Activated T-cell treated with anti-CD3 and anti-CD28 coated beads for 24 hours (primary cell): ENCODE measurements around the gene ATXN3.

ENCODE experiments used
- DNase-seq: peaks from one replicate; pipeline ENCODE4 v3.0.0-alpha.2; 2020; ENCODE audit warnings: low read depth

Gene ATXN3

DNA sequence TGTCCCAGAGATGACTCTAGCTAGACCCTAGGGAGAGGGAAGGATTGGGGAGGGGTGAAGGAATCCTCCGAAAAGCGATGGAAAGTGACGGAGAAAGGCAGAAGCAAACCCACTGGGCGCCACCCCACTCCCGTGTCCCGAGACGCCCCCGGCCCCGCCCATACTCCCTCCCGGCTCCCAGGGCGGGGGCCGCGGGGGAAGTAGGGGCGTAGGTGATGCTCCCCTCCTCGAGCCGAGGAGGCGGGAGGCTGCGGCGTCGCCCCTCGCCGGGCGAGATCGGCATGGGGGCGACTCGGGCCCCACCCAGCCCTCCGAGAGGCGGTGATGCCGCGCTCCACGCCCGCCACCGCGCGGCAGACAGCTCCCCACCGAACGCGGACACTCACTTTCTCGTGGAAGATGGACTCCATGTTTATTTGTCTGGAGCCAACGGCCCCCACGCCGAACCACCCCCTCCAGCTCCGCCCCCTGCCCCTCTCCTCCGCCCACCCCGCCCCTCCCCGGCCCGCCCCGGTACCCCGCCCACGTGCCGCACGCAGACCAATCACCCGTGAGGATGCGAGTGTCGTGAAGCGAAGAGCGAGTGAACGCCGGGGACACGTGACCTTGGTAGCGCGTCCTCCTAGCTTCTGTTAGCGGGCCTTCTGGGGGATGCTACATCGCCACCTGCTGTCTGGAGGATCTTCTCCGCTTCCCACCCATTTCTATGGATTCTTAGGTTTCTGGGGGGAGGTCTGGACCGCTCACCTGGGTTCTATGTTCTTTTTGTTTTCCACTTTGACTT lies at the start of gene ATXN3:
TSS of gene ATXN3 (minus strand) at position 440 of the 784 bp plus-strand sequence. CDS start at position 410, 30 bp downstream.
- peak; percentile 93 for DNase-seq

DNA sequence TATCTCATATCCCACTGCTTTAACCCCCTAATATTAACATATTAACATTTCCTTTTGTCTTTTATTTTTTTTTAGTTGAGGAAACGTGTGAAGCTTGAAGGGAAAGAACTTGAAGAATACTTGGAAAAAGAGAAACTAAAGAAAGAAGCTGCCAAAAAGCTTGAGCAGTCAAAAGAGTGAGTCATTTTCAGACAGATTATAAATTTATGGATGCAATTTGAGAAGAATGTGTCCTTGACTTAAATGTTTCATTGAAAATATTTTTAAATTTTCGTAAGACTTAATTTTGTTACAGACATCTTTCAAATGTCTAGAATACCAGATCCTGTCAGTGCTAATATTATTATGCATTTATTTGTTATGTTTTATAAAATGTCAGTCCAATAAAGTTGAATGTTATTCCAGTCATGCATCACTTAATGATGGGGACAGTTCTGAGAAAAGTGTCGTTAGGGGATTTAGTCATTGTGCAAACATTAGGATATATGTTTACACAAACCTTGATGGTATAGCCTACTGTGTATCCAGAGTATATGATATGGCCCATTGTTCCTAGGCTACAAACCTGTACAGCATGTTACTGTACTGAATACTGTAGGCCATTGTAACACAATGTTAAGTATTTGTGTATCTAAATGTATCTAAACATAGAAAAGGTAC lies 48.0 kb upstream of the ATXN3 start:
- no peak for DNase-seq

DNA sequence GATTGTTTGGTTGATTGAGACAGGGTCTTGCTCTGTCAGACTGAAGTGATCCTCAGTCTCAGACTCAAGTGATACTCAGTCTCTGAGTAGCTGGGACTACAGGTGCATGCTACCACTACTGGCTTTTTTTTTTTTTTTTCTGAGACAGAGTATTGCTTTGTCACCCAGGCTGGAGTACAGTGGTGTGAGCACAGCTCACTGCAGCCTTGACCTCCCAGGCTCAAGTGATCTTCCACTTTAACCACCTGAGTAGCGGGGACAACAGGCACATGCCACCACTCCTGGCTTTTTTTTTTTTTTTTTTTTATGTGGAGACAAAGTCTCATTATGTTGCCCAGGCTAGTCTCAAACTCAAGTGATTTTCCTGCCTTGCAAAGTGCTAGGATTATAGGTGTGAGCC lies 47.2 kb upstream of the ATXN3 start:
- no peak for DNase-seq

DNA sequence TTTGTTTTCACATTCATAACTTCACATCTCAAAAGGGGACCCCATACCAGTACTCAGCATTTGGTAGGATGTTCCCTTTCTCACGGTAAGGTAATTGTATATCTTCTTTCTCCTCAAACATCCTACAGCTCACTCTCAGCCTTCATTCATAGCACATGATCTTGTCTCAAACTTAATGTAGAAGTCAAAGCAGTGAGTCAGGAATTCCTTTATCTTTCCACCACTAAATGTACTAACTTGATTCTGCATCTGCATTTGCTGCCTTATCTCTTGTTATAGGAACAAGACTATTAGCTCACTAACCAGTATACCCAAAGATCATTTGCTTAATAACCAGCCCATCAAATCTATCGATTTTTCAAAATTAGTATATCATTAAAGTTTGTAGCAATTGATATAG lies 38.3 kb upstream of the ATXN3 start:
- no peak for DNase-seq

DNA sequence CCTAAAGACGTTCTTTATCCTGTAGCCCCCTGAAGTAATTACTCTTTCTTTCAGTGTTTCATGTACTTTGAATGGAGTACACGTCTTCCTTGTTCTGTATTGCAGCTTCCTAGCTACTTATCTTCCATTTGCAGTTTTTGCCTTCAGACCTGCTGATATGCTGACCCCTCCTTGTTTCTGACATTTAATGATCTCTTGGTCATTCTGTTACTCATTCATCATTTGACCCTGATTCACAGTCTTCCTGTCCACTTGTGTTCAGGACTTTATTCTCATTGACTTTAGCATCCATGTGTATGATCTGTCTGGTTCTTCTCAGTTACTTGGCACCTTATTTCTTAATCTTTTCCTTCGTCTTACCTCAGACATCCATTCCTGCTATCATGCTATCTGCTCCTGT lies 37.6 kb upstream of the ATXN3 start:
- DNase-seq = no peak

DNA sequence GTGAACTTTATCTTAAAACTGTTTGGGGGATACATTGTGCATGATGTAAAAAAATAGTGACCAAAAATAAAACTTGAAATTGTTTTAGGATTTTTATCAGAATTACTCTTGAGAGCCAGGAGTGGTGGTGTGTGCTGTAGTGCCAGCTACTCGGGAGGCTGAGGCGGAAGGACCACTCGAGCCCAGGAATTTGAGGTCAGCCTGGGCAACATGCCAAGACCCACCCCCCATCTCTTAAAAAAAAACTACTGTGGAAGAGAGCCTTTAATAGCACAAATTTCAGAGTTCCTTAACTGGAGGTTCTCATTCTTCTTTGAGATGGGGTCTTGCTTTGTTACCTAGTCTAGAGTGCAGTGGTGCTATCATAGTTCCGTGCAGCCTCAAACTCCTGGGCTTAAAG lies 36.9 kb upstream of the ATXN3 start:
- DNase-seq = no peak

DNA sequence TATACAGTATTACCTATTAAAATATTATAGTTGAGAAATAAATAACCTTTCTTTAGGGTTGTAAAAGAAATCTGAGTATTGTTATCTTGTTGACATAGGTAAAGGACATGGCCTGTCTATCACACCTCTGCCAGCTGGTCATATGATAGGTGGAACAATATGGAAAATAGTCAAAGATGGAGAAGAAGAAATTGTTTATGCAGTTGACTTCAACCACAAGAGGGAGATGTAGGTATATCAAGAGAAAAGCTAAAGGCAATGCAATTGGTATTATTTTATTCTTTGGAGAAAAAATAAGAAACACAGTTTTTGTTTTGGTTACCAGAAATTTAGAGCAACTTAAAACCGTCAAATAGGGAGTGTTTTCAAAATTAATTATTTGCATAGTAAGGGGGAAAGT lies 28.9 kb upstream of the ATXN3 start:
- DNase-seq = no peak

DNA sequence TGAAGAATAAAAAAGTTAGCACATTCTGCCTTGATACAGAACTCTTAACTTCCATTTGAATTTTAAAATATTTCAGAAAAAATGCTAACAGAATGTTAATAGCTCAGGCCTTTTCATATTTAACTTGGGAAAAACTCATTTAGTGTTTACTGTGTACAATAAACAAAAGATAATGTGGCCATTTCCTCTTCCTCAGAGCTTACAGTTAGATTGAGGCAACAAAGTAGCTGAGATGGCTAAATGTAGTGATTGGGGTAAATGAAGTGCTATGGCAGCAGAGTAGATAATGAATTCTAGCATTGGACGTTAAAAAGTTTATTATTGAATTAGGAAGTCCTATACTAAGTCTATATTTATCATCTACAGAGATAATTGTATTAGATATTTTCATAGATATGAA lies 28.1 kb upstream of the ATXN3 start:
- no peak for DNase-seq

DNA sequence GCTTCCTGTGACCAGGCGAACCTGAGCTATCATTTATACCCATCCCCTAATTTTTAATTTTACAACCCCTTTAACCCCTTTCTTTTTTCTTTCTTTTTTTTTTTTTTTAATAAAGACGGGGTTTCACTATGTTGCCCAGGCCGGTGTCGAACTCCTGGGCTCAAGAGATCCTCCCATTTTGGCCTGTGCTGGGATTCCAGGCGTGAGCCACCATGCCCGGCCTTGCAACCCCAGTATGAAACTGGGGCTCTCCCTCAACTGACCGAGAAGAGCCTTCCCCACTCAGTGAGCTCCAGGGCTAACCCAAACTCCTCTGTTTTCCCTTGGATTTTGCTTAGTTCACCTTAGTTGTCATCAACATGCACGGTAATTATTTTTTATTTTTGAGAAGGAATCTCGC lies 16.4 kb upstream of the ATXN3 start:
- no peak for DNase-seq

DNA sequence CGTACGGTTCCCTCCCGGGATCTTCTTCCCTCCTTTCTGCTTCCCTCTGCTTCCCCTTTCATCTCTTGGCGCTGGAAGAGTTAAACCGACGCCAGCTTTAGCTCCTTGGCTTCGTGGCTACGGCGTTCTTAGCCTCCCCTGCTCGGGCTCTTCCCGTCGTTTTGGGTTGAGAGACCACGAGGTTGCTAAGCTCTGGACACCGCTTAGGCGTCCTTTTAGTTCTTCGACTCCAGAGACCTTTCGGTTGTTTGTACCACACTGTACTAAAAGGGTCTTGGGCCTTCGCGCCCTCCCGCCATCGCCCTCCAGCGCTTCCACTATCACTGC lies 15.9 kb upstream of the ATXN3 start:
- no peak for DNase-seq

DNA sequence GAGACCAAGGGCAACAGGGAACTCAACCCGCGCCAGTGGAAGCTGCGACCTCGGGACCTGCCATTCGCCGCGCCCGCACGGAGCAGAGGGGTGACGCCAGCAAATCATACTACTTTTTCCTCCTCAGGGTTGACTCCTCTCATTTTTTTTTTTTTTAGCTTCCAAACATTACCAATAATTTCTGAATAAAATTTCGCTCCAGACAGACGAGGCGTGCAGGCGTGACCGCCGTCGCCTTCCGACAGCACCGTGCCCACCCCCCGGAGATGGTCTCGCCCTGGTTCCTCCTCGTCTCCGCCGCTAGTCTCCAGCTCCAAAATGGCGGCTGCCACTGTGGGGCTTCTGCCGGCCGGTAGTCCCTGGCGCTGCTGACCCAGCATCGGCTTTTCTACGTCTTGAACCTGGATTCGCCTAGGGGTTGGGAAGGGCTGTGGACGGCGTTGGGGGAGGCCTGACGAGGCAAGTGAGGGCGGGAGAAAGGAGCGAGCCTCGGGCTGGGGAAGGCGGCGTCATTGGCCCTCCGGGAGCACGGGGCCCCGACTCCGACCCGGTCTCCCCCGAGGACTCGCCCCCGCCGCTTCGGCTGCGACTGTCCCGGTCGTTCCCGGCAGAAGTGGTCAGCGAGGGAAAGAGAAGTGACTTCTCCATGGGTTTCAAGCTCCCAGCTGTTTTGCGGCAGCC lies 15.4 kb upstream of the ATXN3 start, which contains the start of the genes CPSF2 and NDUFB1:
TSS of gene CPSF2 (plus strand) at position 300 of the 681 bp plus-strand sequence. CDS start 9,016 bp downstream, outside the sequence.
TSS of gene NDUFB1 (minus strand) at position 37 of the 681 bp plus-strand sequence. CDS start 4,069 bp downstream, outside the sequence.
- peak; percentile 76 for DNase-seq

DNA sequence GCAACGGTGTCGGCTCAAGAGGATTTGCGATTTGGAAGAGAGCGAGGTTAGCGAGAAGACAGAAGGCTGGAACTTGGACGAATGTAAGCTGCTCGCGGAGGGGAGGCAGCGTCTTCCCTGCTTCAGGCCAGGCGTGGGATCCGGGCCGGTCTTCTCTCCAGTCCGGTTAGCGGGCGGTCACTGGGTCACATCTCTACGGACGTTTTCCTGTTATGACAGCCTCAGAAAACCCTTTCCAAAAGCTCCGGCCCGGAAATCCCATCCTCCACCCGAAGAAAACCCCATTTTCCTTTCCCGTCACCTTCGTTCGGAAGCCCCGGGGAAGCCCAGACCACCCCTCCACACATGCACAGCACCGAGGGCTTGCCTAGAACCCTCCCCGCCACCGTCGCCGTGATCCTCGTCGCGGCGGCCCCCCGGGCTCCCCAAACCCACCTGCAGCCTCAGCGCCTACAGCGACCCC lies 14.9 kb upstream of the ATXN3 start:
- no peak for DNase-seq

DNA sequence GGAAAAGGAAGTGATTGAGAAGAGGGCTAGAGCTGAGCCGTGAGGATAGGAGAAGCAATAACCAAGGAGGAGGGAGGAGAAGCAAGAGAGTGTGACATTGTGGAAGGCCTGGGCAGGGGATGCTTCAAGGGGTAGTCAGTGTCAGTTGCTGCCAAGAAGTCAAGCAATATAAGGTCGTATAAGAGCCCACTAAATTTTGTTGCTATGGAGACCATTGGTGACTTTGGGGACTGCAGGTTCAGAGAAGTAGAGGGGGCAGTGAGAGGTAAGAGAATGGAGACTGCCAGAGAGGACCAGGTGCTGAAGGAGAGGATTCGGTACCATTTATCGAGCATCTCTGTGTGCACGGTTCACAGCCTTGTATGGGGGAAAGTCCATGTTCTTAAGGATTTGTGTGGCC lies 3.1 kb upstream of the ATXN3 start:
- no peak for DNase-seq

DNA sequence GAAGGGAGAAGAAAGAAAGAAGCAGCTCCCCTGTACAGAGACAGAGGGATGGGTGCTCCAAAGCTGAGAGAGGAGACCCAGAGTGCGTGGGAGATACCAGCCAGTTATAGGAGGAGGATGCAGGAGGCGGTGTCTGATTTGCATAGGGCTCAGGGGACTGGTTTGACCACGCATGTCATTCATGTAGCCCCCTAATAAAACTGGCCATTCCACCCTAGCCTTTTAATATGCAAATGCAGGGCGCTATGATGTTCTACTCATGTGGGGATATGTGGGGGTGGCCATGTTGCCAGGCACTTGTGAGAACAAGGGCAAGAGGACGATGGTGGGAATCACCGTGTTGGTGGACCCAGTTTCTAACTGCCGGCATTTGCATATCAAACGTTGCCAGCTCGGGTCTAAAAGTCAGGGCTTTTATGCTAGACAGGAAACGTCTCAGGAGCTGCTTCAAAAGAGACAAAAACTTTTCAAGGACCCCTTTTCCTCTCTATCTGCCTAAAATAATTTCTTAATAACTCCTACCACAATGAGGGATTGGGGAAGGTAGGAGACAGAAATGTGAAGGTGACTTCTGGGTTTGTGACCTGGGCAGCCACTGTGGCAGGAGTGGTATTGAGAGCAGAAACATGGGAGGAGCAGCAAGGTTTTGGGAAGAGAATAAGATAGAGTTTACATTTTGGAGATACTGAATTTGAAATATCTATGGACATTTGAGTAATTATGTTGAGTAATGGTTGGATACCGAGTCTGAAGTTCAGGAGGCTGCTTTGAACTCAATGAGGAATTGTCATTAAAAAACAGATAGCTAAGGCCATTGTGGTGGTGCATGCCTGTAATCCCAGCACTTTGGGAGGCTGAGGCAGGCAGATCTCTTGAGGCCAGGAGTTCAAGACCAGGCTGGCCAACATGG lies 2.2 kb upstream of the ATXN3 start:
- DNase-seq = no peak

DNA sequence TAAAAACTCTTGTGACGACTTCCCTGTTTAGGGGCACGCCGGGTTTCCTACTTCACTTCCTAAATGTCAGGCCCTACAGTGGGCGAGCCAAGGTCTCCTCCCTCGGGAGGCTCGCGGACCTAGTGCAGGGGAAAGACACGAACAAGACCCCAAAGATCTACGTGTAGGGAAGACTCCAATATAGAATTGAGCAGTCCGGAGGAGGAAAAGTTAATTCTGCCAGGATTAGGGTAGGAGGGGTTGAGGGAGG lies 564 bp downstream of the ATXN3 start:
- DNase-seq = peak; percentile 14

DNA sequence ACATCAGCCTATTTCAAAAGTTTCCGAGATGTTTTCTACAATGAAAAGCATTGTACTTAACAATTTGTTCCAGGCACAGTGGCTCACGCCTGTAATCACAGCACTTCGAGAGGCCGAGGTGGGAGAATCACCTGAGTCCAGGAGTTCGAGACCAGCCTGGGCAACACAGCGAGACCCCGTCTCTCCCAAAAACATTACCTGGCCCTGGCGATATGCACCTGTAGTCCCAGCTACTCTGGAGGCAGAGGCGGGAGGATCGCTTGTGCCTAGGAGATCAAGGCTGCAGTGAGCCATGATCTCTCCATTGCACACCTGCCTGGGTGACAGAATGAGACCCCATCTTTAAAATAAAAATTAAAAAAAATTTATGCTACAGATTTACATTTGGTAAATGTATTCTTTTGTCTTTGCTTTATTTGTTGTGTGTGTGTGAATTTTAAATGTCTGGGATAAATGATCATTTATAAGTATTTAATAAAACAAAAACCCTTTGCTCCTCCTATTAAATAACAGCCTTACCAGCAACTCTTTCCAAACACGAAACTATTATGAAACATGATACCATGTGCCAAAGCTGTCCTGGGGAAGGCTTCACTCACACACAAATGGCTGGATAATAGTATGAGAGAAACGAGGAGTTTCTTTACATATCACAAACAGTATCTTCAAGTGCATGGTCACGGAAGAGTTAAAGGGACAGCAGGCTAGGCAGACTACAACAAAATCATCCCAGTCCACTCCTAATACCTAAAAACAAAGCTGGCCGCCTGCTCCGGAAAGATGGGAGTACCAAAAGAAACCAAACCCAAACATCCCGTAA lies 1.1 kb downstream of the ATXN3 start:
- DNase-seq = no peak

DNA sequence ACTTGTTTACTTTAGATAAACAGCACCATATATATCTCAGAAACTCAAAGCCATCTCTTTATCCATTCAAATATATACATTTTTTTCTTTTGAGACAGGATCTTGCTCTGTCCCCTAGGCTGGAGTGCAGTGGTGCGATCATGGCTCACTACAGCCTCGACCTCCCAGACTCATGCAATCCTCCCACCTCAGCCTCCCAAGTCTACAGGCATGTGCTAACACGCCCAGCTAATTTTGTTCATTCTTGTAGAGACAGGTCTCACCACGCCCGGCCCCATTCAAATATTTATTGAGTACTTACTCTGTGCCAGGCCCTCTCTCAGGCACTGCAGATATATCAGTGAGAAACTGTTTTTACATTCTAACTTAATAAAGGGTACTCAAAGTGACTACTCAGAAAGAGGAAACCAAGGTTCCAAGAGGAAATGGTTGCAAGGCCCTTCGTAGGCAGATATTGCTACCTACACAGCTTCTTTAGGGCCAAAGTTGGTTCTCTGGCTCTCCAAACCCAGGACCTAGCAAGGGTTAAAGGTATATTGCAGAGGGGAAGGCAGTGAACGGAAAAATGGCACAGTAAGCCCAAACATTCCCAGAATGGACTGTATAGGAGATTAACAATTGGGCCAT lies 2.9 kb downstream of the ATXN3 start:
- no peak for DNase-seq

DNA sequence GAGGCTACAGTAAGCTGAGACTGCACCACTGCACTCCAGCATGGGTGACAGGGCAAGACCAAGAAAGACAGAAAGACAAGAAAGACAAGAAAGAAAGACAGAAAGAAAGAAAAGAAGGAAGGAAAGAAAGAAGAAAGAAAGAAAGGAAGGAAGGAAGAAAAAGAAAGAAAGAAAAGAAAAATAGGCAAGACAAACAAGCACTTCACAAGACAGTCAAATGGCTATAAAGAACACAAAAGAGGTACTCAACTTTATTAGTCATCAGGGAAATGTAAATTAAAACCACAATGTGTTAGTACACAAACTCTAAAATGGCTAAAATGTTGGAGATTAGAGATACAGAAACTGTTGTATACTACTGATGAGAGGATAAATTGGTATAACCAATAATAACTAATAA lies 6.6 kb downstream of the ATXN3 start:
- no peak for DNase-seq

DNA sequence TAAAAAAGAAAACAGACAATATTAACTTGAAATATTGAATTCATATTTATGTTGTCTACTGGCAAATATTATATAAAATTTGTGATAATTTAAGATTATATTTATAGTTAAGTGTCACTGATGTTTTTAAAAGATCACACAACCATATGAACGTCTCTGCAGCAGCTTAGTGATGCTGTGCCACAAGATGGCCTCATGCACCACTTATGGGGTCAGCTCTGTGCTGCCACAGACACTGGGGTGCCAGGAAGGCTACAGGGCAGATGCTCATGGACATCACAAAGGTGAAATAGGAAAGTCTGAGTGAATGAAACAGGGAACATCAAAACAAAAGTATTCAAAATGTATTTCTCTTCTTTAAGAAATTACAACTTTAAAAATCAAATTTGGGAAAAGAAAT lies 13.1 kb downstream of the ATXN3 start:
- no peak for DNase-seq

DNA sequence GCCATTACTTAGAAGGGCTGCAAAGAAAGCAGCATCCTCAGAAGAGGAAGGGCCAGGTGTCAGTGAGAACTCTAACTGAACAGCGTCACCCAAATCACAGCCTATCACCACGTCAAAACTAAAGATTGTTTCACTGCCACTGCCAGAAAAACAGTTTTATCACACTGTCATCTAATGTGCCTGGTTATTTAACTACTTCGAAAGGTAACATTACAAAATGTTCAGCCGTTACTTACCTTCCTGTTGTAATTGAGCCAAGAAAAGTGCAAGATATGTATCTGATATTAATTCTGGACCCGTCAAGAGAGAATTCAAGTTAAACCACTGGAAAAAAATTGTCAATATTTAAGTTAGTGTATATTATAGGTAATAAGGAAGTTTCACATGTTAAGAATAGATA lies 17.9 kb downstream of the ATXN3 start:
- DNase-seq = no peak

DNA sequence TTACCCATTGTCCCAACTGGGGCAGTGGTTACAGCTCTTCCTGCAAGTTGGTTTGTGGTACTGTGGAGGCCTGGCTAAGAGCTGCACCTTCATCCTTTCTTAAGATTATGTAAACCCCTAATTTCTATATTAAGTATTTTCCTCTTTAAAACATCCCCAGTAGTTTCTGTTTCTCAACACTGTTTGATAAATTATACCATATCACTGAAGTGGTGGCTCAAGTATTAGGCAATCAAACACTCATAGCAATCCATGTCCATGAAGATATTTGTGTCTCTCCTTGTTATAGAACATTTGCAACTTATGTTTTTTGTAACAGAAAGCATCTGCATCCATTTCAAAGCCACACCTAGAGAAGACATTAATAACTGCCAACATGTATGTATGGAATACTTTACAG lies 31.8 kb downstream of the ATXN3 start:
- no peak for DNase-seq
